GM20000 (cell line): Measurements from ENCODE around the gene VWA8.

Source experiments
- DNase-seq: peaks from one replicate; pipeline ENCODE4 v3.0.0; 2012; ENCODE audit warnings: low spot score
- CTCF ChIP-seq: IDR thresholded peaks from 2 replicates; pipeline ENCODE4 v1.5.1; 2012; ENCODE audit warnings: mild to moderate bottlenecking, control low read depth; ENCODE audit errors: extremely low read depth, missing control alignments

The VWA8 gene

DNA sequence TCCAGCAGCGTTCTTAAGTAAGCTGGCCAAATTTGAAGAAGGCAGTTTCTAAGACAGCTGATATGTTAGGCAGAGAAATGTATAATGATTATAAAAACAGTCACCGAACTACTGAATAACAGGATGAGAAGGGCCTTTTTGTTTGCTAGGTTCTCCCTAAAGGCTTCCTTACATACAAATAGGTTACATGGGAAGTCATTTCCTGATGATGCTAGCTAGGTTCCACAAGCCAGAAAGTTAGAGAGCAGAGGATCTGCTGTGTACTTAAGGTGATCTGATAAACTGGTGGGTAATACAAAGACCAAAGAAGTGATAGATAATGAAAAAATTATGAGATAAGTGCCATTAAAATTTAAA lies 139.7 kb downstream of the VWA8 start:
- TF ChIP-seq CTCF: no peak
- DNase-seq: no peak

GRCh38 chr13:41820581-41821237 lies 140.2 kb downstream of the VWA8 start:
- DNase-seq: no peak
- no peak for TF ChIP-seq CTCF

DNA sequence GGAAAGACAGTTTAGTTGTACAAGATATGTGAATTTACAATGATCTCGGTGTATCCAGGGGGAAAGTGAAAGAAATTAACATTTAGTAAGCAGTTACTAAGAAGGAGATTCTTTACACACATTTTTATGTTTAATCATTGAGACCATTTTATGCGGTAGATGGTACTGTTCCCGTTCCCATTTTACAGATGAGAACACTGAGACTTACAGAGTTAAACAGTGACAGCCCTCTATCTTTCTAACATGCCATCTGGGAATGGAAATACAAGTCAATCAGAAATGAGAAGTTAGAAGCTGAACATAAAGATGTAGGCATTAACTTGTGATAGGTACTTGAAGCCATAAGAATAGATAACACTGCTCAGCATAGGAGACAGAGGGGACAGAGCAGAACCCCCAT lies 144.9 kb downstream of the VWA8 start:
- no peak for DNase-seq
- no peak for TF ChIP-seq CTCF

DNA sequence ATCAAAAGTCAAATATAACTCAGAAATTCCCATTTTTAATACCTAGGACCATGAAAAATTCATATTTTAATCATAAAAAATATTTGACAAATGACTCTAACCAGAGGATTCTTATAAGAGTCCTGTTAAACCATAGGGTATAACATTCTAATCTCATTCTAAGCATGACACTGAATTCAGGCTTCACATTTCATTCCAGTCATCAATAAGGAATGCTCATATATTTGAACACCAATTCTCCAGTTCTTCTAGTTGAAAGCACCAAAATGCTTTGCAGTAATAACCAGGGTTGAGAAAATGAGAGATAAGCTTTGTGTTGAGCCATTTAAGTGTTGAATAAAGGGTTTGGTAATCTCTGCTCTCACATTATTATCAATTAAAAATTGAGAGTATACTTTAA lies 147.5 kb downstream of the VWA8 start:
- DNase-seq: no peak

GRCh38 chr13:41812851-41813250 lies 148.1 kb downstream of the VWA8 start:
- DNase-seq: peak; percentile 31
- TF ChIP-seq CTCF: no peak

More for the DNA sequence above, 147.5 kb downstream of the VWA8 start:
- no peak for TF ChIP-seq CTCF

- no peak for DNase-seq
- TF ChIP-seq CTCF: no peak
These were observed 148.7 kb downstream of the VWA8 start for GRCh38 chr13:41812237-41812636.

GRCh38 chr13:41811588-41812021 lies 149.3 kb downstream of the VWA8 start:
- TF ChIP-seq CTCF: no peak
- DNase-seq: peak; percentile 11
